ENCODE results near the gene TNF. TPM values are rescaled to one million over a fixed set of nuclear protein-coding genes. Genes with fewer than 3 reads are reported as not detected.

The TNF gene
- total RNA-seq, 4 donors from 2014 or later = 0.81 TPM; not detected in 3

- H3K36me3 ChIP-seq = no peaks in the 10 kb centered on the region
- WGBS, 2 donors (ENCODE audit: low coverage in 1 of 2) = 91 to 97% methylated on average over 6 to 7 of the region's 8 CpGs
- H3K27me3 ChIP-seq = no peaks in the 10 kb centered on the region
- no peak for TF ChIP-seq POLR2AphosphoS5 (IDR thresholded peaks at IDR 0.05)
- no peak for TF ChIP-seq POLR2A (IDR thresholded peaks at IDR 0.05)
- TF ChIP-seq EP300 (IDR thresholded peaks at IDR 0.05) = no peak
- no peak for TF ChIP-seq CTCF (IDR thresholded peaks at IDR 0.05)
- H3K4me1 ChIP-seq = peaks cover 0 to 21% (median 9%) of the 10 kb centered on the region in 3 donors
- H3K27ac ChIP-seq = peak overlapping the region in 1 of 4 donors; percentile 87
- H3K4me3 ChIP-seq = no peak overlapping the region
- no peaks in the 10 kb centered on the region for H3K9me3 ChIP-seq
- no peak for ATAC-seq
Measured at GRCh38 chr6:31579546-31580437, 4.4 kb downstream of the TNF start.

GRCh38 chr6:31580438-31580740 lies 5.0 kb downstream of the TNF start:
- TF ChIP-seq POLR2AphosphoS5 (IDR thresholded peaks at IDR 0.05) = no peak
- TF ChIP-seq CTCF (IDR thresholded peaks at IDR 0.05) = no peak
- no peak for TF ChIP-seq POLR2A (IDR thresholded peaks at IDR 0.05)
- no peak for TF ChIP-seq EP300 (IDR thresholded peaks at IDR 0.05)
- peaks cover 0 to 21% (median 9%) of the 10 kb centered on the region in 3 donors for H3K4me1 ChIP-seq
- WGBS, 2 donors (ENCODE audit: low coverage in 1 of 2) = 53% methylated on average over 4 of the region's 11 CpGs; no CpG with 5 or more reads in 1 of the 2 donors
- no peaks in the 10 kb centered on the region for H3K36me3 ChIP-seq
- no peaks in the 10 kb centered on the region for H3K9me3 ChIP-seq
- H3K4me3 ChIP-seq = peak overlapping the region; percentile 41 to 65
- peak overlapping the region in 3 of 4 donors; percentile 82 to 87 (median 84) for H3K27ac ChIP-seq
- H3K27me3 ChIP-seq = no peaks in the 10 kb centered on the region
- no peak for ATAC-seq

- Histone ChIP-seq H3K4me3 (peak overlapping the region; percentile 41 to 65), H3K4me1 (peaks cover 0 to 21% (median 9%) of the 10 kb centered on the region in 3 donors), H3K27ac (peak overlapping the region; percentile 7 to 87 (median 83)), H3K36me3 (no peaks in the 10 kb centered on the region), H3K27me3 (no peaks in the 10 kb centered on the region), H3K9me3 (no peaks in the 10 kb centered on the region)
- peak; percentile 97 for ATAC-seq
- TF ChIP-seq POLR2A (IDR thresholded peaks at IDR 0.05) (peak; percentile 31 to 38), POLR2AphosphoS5 (IDR thresholded peaks at IDR 0.05) (peak; percentile 65), CTCF (IDR thresholded peaks at IDR 0.05) (peak in 3 of 4 experiments; percentile 95 to 99 (median 97)), EP300 (IDR thresholded peaks at IDR 0.05) (no peak)
- WGBS, 2 donors (ENCODE audit: low coverage in 1 of 2) = no CpG with 5 or more reads among the region's 62 CpGs
Measured at GRCh38 chr6:31580807-31581433, 5.6 kb downstream of the TNF start.

- Histone ChIP-seq H3K36me3 (no peaks in the 10 kb centered on the region), H3K4me1 (peaks cover 0 to 21% (median 9%) of the 10 kb centered on the region in 3 donors), H3K27me3 (peaks cover 2% of the 10 kb centered on the region), H3K27ac (peak overlapping the region; percentile 7 to 87 (median 83)), H3K4me3 (peak overlapping the region; percentile 41 to 65), H3K9me3 (no peaks in the 10 kb centered on the region)
- WGBS, 2 donors (ENCODE audit: low coverage in 1 of 2) = 36 to 37% methylated on average over 6 to 12 of the region's 21 CpGs
- no peak for TF ChIP-seq POLR2A (IDR thresholded peaks at IDR 0.05)
- no peak for TF ChIP-seq EP300 (IDR thresholded peaks at IDR 0.05)
- no peak for TF ChIP-seq POLR2AphosphoS5 (IDR thresholded peaks at IDR 0.05)
- TF ChIP-seq CTCF (IDR thresholded peaks at IDR 0.05) = no peak
- ATAC-seq = no peak
Measured at GRCh38 chr6:31581434-31582229, 6.3 kb downstream of the TNF start.

Data from gastroesophageal sphincter (tissue), 4 donors.